ENCODE measurements around the gene KRTAP12-3.
"Not testable (repeated sequence)": the region's sequence is repeated elsewhere in the genome, so short reads cannot be mapped to it uniquely, and the experiment has no call there.

Gene KRTAP12-3

DNA sequence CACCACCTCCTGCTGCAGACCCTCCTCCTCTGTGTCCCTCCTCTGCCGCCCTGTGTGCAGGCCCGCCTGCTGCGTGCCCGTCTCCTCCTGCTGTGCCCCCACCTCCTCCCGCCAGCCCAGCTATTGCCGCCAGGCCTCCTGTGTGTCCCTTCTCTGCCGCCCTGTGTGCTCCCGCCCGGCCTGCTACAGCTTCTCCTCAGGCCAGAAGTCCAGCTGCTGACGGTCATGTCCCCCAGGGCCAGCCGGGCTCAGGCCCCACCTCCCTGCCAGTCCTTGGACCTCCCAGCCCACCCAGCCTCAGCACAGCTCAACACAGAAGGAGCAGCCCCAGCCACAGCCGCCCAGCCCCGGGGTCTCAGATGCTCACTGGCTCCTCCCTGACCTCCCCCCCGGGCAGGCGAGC lies 29.9 kb upstream of the KRTAP12-3 start:
- not testable (repeated sequence) for DNase-seq

DNA sequence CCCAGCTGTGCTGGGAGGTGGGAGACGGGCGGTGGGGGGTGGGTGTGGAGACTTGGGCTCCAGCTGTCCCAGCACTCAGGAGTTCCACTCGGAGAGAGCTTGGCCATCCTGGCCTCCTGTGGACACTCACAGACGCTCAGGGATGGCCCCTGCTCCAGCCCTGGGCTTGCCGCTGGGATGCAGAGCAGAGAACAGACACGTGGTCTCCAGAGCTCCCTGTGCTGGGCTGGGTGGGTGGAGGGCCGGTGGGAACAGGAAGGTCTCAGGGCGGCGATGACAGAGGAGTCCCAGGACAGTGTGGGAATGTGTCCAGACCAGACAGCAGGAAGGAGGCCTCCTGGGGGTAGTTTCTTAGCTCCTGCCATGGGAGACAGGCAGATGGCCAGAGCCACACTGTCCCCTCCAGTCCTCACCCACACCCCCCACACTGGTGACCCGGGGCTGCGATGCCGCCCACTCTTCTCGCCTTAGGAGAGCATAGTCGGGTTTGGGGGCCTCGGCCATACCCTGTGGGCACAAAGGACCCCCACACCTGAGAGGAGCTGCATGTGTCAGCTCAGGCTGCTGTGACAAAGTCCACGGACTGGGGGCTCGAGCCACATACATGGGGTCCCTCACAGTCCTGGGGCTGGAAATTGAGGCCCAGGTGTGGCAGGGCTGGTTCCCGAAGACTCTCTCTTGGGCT lies 28.9 kb upstream of the KRTAP12-3 start:
- DNase-seq: no peak

DNA sequence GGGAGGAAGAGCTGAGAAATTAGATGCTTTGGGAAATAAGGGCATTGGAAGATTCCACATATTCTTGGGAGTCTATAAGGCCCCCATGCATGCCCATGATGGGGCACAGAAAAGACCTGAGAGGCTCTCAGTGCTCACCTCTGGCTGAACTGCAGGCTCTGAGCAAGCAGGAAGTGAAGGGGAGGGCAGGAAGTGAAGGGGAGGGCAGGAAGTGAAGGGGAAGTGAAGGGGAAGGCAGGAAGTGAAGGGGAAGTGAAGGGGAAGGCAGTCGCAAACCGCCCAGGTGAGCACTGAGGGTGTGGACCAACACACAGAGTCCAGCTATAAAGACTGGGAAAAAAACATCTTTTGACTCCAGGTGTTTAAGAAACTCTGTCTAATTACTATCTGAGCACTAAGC lies 27.3 kb upstream of the KRTAP12-3 start:
- DNase-seq: no peak

DNA sequence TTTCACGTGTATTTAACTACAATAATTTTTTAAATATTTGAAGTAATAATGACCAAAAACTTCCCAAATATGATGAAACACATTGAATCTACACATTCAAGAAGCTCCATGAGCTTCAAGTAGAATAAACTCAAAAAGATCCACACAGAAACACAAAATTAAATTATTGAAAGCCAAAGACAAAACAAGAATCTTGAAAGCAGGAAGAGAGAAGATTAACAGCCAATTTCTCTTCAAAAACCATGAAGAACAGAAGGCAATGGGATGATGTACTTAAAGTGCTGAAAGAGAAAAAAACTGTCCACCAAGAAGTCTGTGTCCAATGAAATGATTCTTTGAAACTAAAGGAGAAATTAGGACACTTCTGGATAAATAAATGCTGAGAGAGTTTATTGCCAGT lies 25.7 kb upstream of the KRTAP12-3 start:
- DNase-seq: no peak

DNA sequence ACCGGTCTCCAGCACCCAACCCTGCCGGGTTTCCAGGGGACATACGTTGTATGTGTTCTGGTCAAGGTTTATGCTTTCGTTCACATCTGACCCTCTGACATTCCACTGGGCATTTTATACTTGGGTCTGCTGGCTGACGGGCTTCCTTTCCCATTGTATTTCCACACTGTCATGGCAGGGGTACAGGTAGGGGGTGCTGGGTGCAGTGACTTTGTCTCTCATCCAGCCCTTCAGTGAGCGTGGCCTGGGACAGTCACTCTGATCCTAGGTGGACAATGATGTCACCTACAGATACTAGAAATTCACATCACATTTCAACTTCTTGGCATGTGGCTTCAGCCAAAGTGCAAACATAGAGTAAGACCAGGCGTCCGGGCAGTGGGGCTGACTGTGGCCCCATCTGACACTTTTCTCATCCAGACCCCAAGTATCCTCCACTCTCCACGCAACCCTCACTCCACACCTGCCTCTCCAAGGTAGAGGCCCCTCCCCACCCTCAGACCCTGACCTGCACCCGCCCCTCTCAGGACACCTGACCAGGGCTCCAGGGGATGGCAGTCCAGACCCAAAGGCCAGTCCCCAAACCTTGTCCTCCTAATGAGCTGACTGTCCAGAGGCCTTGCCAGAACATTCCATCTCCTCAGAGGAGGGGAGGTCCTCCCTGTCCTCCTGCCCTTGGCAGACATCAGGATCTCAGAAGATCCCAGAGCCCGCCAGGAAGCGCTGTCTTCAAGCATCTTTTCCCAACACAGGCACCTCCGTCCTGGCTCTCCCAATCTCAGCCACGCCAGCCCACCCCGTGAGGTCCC lies 21.3 kb upstream of the KRTAP12-3 start:
- no peak for DNase-seq

DNA sequence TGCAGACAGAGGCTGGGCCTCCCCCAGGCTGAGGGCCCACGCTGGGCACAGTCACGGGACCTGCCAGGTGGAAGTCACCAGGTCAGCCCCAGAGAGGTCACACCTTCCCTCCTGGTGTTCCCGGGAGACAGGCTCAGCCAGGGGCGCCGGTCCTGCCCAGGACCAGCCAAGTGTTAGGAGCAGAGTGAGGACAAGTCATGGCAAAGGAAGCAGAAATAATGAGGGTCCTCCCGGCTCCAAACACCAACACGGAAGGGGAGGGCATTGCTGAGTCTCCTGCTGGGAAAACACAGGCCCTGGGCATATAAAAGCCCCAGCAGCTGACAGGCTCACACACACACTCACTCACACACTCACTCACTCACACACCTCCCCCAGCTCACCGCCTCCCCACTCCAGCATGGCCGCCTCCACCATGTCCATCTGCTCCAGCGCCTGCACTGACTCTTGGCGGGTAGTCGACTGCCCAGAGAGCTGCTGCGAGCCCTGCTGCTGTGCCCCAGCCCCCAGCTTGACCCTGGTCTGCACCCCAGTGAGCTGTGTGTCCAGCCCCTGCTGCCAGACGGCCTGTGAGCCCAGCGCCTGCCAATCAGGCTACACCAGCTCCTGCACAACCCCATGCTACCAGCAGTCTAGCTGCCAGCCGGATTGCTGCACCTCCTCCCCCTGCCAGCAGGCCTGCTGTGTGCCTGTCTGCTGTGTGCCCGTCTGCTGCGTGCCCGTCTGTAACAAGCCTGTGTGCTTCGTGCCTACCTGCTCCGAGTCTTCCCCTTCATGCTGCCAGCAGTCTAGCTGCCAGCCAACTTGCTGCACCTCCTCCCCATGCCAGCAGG lies 20.5 kb upstream of the KRTAP12-3 start, which contains the start of gene KRTAP10-10:
KRTAP10-10 (plus strand) TSS at position 339 of the 833 bp plus-strand sequence; CDS start at position 401, 62 bp downstream.
- no peak for DNase-seq

DNA sequence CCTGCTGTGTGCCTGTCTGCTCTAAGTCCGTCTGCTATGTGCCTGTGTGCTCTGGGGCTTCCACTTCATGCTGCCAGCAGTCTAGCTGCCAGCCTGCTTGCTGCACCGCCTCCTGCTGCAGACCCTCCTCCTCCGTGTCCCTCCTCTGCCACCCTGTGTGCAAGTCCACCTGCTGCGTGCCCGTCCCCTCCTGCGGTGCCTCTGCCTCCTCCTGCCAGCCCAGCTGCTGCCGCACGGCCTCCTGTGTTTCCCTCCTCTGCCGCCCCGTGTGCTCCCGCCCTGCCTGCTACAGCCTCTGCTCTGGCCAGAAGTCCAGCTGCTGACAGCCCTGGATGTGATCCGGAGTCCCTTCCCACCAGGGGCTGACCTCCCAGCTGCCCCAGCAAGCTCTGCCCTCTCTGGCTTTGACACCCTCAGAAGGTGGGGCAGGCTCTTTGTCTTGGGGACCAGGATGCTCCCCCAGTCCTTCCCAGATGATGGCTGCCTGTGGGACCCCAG lies 19.8 kb upstream of the KRTAP12-3 start:
- not testable (repeated sequence) for DNase-seq

DNA sequence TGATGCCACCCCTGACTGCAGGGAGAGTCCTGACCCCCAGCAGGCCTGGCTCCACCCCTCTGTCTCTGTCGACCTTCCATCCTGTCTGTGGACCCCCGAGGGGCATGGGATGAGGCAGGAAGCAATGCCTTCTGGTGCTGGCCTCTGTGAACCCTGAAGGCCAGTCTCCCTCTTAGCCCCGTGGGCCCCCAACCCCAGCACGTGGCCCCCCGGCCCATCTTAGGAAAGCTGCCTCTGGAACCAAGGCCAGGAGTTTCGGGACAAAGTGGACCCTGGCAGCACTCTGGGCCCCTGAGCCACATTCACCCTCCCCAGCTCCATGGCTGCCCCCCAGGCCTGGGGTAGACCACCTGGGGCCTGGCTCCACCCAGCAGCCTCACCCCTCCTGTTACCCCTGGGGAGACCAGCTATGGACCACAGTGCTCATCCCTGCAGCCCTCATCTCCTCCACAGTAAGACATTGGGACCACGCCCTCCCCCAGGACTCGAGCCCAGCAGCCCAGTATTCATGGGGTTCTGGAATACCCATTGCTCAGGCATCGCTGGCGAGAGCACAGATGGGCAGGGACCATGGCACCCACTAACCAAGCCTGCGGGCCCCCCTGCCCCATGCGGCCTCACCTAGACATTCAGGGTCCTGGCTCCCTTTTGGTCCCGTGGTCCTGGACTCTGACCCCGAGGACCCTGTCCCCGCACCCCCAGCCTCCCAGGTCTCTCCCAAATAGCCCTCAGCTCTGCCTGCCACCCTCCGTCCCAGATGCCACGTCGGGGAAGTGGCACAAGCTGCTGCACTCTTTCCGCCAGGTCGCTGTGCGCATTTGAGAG lies 19.0 kb upstream of the KRTAP12-3 start:
- not testable (repeated sequence) for DNase-seq

DNA sequence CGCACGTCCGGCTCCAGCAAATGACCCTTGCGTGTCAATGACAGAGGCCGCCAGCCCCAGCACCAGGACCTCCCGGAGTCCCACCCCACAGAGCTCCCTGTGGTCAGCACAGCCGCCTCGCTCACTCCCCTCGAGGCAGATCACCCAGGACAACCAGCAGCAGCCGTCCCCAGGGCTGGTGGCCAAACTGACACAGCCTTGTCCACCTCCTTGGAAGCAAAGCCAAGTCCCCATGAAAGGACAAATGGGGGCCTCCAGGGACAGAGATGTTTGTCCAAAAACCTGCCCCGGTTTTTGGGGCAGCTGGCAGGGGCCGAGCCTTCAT lies 18.4 kb upstream of the KRTAP12-3 start:
- no peak for DNase-seq

DNA sequence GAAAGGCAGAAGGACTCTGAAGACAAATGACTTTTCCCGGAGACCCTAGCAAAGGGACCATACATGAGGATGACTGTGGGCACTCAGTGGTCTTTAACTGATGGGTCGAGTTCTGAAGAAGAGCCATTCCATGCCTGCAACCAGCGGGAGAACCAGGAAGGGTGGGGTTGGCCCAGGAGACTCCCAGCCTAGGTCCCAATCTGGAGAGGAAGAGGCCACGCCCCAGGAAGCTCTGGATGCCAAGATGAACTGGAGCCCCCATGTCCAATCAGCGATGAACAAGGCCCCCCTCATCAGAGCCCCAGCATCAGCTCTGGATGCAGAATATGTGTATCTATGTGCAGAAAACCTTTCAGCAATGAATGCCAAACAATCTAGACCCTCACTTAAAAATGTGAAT lies 17.0 kb upstream of the KRTAP12-3 start:
- no peak for DNase-seq

DNA sequence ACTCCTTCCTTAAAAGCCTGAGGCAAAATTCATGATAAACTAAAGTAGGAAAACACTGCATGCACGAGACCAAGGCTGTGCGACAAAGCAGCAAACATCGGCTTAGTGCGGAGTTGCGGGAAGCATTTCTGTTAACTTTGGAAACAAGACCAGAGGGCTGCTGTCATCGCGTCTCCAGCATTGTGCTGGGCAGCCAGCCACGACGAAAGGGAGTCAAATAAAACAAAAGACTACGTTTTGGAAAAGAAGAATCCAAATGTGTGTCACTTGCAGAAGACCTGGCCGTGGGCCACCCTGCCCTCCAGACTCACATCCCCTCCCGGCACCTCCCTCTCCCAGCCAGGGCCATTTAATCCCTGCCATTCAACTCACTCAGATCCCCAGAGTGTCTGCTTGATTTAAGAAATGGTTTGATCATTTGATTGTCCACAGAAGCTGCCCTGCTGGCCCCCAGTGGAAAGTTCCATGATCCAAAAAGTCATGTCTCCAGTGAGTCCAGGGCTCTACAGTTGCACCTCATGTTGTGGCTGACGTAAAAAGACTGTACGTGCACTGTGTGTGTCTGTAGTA lies 13.9 kb upstream of the KRTAP12-3 start:
- no peak for DNase-seq

DNA sequence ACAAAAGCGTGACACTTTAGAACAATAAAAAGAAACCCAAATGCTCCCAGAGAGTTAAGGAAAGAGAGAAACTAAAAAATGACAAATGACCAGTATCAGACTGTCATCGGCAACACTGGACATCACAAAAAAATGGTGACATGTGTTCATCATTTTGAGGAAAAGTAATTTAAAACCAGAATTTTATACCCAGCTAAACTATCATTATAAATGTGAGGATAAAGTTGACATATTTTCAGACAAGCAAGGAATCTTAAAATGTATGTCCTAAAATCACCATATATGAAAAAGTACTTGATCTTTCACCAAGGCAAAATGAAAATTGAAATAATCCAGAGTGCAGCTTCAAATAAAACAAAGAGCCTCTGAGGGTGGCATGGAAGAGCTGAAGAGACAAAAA lies 12.9 kb upstream of the KRTAP12-3 start:
- no peak for DNase-seq

DNA sequence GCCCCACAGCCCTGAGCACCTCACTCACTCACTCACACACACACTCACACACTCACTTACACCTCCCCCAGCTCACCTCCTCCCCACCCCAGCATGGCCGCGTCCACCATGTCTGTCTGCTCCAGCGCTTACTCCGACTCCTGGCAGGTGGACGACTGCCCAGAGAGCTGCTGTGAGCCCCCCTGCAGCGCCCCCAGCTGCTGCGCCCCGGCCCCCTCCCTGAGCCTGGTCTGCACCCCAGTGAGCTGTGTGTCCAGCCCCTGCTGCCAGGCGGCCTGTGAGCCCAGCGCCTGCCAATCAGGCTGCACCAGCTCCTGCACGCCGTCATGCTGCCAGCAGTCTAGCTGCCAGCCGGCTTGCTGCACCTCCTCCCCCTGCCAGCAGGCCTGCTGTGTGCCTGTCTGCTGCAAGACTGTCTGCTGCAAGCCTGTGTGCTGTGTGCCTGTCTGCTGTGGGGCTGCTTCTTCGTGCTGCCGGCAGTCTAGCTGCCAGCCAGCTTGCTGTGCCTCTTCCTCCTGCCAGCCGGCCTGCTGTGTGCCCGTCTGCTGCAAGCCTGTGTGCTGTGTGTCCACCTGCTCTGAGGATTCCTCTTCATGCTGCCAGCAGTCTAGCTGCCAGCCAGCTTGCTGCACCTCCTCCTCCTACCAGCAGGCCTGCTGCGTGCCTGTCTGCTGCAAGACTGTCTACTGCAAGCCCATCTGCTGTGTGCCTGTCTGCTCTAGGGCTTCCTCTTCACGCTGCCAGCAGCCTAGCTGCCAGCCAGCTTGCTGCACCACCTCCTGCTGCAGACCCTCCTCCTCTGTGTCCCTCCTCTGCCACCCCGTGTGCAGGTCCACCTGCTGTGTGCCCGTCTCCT lies 11.1 kb upstream of the KRTAP12-3 start, which contains the start of gene KRTAP10-11:
KRTAP10-11 (plus strand) TSS at position 49 of the 856 bp plus-strand sequence; CDS start at position 94, 45 bp downstream.
- not testable (repeated sequence) for DNase-seq

DNA sequence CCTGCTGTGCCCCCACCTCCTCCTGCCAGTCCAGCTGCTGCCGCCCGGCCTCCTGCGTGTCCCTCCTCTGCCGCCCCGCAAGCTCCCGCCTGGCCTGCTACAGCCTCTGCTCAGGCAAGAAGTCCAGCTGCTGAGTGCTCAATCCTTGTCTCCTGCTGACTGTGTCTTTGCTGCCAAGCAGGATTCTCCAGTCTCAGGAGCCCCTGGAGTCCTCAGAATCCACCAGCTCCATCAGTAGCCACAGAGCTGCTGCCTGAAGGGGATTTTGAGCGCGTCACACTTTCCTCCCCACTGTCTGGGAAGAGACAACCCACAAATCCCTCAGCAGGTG lies 10.5 kb upstream of the KRTAP12-3 start:
- no peak for DNase-seq

DNA sequence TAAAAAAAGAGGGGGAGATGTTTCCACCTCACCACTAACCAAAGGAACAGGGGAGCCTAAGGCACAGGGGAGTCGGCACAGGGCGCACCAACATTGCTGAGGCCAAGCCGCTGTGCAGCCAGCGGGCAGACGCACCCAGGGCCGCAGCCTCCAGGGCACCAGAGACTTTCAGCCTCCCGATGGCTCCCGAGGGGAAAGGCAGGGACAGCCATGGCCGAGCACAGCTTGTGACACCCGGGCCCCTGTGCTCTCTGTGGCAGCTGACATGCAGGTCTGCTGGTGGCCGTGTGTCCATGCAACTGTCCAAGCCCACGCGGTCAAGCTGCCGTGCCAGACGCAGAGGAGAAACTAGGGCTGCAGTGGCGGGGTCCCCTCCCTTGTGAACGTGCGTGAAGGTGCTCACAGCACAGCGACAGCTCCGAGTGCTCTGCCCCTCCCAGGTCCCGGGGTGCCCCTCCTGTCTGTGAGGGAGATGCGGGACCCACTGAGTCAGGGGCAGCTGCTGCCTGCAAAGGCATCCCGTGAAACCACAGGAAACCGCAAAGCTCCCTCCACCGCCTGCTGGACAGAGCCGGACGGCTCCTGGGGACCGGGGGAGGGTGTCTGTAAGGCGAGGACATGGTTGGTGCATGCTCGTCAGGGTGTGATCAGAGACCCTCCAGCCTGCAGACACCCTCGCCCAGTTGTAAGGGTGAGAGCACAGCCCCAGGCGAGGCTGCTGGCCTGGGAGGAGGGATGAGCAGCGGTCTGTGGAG lies 9.0 kb upstream of the KRTAP12-3 start:
- DNase-seq: no peak

DNA sequence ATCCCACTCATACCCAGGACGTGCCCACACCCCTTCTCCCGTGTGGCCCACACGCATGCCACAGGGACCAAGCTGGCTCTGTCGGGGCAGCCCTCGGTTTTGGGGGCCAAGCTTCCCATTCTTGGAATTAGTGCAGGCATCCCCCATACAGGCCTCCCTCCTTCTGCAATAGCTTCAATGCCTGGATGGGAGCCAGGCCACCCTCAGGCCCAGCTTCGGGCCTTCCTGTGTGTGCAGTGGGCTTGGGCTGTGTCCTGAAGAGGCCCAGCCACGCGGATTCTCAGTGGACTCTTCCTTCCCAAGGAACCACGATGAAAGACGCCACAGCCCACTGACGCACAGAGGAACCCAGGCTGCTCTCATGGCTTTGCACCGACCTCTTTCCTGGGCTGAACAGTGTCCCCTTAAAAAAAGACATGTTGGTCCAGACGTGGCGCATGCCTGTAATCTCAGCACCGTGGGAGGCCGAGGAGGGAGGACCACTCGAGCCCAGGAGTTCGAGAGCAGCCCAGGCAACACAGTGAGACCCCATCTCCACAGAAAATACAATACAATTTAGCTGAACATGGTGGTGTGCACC lies 8.1 kb upstream of the KRTAP12-3 start:
- no peak for DNase-seq

DNA sequence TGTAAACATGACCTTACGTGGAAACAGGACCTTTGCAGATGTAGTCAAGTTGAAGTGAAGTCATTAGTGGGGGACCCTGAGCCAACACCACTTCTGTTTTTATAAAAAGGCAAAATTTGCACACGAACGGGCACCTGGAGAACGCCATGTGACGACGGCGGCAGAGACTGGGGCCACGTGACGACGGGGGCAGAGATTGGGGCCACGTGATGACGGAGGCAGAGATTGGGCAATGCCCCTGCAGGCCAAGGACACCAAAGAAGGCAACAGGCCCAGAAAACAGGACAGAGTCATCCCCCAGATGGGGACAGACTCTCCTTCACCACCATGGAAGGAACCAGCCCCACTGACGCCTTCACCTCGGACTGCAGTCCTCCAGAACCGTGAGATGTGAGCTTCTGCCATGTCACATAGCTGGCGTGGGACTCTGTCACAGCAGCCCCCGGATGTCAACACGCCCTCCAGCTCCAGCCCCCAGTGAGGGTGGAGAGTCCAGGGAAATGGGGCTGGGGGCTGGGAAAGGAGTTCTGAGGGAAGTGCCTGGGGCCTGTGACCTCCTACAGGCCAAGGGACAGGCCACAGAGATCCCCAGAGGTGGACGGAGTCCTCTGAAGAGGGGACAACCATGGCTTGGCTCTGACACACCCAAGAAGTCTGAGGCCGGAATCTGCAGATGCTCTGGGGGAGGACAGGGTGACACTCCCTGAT lies 7.3 kb upstream of the KRTAP12-3 start:
- DNase-seq: no peak

DNA sequence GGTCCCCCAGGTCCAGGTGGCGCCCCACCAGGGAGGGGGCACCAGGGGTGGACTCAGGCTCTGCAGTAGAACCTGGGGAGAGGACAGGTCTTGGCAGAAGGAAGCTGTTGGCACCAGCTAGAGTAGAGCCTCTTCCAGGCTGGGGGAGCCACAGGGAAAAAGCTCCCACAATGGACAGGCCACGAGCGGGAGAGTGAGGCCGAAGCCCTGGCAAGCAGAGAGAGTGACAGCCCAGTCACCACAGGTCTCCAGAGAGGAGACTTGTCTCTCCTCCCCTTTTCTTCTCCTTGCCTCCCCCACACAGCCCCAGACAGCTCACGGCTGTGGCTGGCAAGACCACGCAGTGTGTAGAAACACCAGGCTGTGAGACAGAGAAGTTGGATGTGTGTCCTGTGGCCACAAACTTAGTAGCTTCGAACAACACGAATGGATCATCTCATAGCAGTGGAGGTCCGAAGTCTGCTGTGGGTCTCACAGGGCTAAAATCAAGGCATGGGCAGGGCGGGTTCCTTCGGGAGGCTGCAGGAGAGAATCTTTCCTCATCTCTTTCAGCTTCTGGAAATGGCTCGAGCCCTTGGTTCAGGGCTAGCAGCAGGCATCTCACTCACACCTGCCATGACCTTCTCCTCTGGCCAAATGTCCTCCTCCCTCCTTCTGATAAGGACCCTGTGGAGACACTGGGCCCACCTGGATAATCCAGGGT lies 6.6 kb upstream of the KRTAP12-3 start:
- no peak for DNase-seq

DNA sequence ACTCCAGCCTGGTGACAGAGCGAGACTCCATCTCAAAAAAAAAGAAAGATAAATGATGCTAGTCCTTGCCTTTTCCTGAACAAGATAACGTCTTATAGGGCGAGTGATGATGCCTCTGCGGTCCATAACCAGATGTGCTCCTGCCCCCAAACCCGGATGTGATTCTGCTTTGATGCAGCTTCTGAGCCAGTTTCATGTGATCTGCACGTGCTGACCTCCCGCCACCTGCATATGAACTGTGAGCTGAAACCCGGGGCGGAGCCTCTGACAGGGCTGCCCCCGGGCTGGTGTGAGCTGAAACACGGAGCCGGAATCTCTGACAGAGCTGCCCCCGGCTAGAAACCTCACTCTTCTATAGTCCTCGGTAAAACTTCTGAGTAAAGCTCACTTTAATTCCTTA lies 4.6 kb upstream of the KRTAP12-3 start:
- DNase-seq: no peak
